Fibroblast of the aortic adventitia (primary cell): ENCODE results near the gene SLC6A6. TPM values are rescaled to one million over a fixed set of nuclear protein-coding genes. Genes with fewer than 3 reads are reported as not detected.

Experiments
- DNase-seq: peaks from one replicate; pipeline ENCODE4 v3.0.0-alpha.2; 2010; ENCODE audit warnings: low read depth
- H3K4me3 ChIP-seq: 2 replicates; pipeline ENCODE4 v1.5.1; 2011; ENCODE audit warnings: low read depth, mild to moderate bottlenecking, control low read depth, low read length, moderate library complexity
- CTCF ChIP-seq: IDR thresholded peaks from 2 replicates; pipeline ENCODE4 v1.5.1; 2011; ENCODE audit warnings: mild to moderate bottlenecking, low read length, control low read depth, inconsistent platforms; ENCODE audit not compliant: insufficient read depth
- total RNA-seq: library from RNA; depleted of rRNA; stranded (reverse); fragments of >200 nt; gene quantifications from 2 replicates; pipeline ENCODE4 v1.2.3, GENCODE V29; 2012; ENCODE audit warnings: low replicate concordance

SLC6A6 gene
- total RNA-seq, 1 donor: 31.4 TPM

DNA sequence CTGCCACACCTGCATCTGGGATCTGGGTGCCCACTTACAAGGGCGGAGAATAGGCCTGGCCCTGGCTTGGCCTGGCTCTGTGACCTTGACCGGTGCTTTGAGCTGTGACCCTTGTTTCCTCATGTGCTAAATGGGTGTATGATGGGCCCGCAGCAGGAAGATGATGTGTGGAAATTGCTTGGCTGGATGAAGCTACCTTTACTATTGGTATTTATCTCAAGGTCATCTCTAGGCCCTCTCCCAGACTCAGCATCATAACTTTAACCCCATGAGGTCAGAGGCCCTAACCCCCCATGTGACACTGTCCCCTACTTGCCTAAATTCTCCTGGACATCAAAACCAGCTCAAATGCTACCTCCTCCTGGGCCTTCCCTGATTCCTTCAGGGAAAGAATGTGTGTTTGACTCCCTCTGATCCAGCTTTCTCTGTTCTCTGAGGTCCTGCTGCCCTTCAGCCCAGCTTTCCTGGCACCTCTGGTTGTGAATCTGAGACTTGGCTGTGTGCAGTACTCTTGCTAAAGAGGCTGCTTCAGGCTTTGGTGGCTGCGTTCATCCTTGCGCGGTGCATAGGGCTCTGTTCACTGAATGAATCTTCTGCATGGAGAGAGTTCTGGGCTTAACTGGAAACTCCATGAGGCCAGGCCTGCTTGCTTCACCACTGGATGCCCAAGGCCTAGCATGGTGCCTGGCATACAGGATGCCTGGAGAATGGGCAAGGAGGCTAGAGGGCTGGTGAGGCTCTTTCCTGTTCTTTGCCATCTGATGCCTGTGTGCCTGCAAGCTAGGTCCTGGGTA lies 25.2 kb upstream of the SLC6A6 start:
- TF ChIP-seq CTCF: no peak
- no peak overlapping the region for H3K4me3 ChIP-seq
- no peak for DNase-seq

- no peak for DNase-seq
- no peak for TF ChIP-seq CTCF
- no peak overlapping the region for H3K4me3 ChIP-seq
These were observed 24.6 kb upstream of the SLC6A6 start for GRCh38 chr3:14377838-14378169.

DNA sequence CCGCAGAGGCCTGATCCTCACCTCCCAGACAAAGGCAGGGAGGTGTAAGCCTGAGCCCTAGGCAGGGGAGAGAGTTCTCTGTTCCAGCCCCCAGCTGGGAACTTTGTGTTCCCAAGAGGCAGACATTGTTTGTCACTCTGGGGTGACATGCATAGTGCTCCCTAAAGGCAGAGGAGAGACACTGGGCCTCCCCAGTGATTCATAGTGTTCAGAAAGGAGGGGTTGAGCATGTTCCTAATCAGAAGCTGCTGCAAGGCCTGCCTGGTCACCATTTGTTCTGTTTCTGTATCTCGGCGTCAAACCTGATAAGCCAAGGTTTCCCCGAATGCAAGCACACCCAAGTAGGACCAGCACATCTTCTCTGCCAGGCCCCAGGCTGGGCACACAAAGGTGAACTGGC lies 24.0 kb upstream of the SLC6A6 start:
- no peak for DNase-seq

DNA sequence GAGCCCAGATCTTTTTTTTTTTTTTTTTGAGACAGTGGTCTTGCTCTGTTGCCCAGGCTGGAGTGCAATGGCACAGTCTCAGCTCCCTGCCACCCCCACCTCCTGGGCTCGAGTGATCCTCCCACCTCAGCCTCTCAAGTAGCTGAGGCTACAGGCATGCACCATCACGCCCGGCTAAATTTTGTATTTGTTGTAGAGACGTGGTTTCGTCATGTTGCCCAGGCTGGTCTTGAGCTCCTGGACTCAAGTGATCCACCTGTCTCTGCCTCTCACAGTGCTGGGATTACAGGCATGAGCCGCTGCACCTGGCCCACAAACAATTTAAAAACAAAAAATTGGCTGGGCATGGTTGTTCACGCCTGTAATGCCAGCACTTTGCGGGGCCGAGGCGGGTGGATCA lies 22.6 kb upstream of the SLC6A6 start:
- TF ChIP-seq CTCF: no peak
- DNase-seq: no peak
- H3K4me3 ChIP-seq: no peak overlapping the region

More for the DNA sequence above, 24.0 kb upstream of the SLC6A6 start:
- TF ChIP-seq CTCF: no peak
- no peak overlapping the region for H3K4me3 ChIP-seq

DNA sequence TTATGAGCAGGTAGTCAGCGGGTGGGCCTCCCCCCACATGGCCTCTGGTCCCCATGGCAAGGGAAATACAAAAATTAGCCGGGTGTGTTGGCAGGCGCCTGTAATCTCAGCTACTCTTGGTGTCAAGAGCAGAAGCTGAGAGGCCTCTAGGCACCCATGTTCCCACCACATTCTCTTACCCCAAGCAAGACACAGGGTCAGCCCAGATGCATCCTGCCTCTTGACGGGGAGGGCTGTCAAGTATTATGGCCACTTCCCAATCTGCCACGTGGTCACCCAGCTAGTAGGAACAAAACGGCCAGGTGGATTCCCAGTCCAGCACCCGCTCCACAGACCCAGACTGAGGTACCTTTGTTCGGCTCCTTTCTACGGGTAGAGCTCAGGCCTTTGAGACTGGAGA lies 16.2 kb upstream of the SLC6A6 start:
- TF ChIP-seq CTCF: no peak
- no peak overlapping the region for H3K4me3 ChIP-seq
- DNase-seq: no peak

DNA sequence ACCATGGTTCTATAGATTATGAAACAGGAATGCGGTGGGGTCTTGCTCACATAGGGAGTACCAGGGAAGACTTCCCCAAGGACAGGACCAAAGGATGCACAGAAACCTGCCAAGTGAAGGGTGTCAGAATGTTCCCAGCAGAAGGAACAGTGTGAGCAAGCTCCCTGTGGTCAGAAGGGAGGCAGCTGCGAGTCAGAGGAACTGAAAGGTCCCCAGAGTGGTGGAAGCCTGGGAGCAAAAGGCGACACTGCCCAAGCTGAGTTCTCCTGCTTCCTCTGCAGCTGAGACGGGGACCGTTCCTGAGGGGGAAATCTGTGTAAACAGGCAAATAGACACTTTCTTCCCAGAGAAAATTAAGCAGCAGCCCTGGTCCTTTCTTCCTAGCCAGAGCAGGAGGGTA lies 14.2 kb upstream of the SLC6A6 start:
- H3K4me3 ChIP-seq: no peak overlapping the region
- TF ChIP-seq CTCF: no peak
- no peak for DNase-seq

- no peak for TF ChIP-seq CTCF
These were observed 13.2 kb upstream of the SLC6A6 start for GRCh38 chr3:14389166-14389606.

More at GRCh38 chr3:14389166-14389606, 13.2 kb upstream of the SLC6A6 start:
- DNase-seq: peak; percentile 7
- no peak overlapping the region for H3K4me3 ChIP-seq
